Measurements from ENCODE around the gene TMC1.

Gene TMC1

GRCh38 chr9:72574156-72574810 is 52.9 kb downstream of the TMC1 start (continued):
- no peak for TF ChIP-seq PRDM2 (tag by site-specific recombination; IDR thresholded peaks at IDR 0.05; ENCODE audit: borderline replicate concordance)

GRCh38 chr9:72575666-72576065 is 54.3 kb downstream of the TMC1 start:
- Histone ChIP-seq H3K27ac (ENCODE audit: extremely low read depth, low read depth, low read length) (no peak overlapping the region), H3K36me3 (ENCODE audit: control insufficient read depth in 2 of 2, insufficient read depth in 1 of 2, low read length in 2 of 2) (no peaks in the 10 kb centered on the region), H3K4me3 (ENCODE audit: low read depth, low read length) (no peak overlapping the region), H3K9me3 (ENCODE audit: control insufficient read depth, insufficient read depth, low read depth, low read length) (no peaks in the 10 kb centered on the region), H3K4me1 (ENCODE audit: control insufficient read depth, insufficient read depth, low read length) (no peaks in the 10 kb centered on the region)
- TF ChIP-seq PRDM1 (tag by site-specific recombination; IDR thresholded peaks at IDR 0.05): no peak
- TF ChIP-seq ZNF501 (tag by site-specific recombination; IDR thresholded peaks at IDR 0.05): no peak
- no peak for TF ChIP-seq ZNF354C (tag by site-specific recombination; IDR thresholded peaks at IDR 0.05; ENCODE audit: borderline replicate concordance, low read depth)
- TF ChIP-seq ZNF473 (tag by site-specific recombination; IDR thresholded peaks at IDR 0.05): no peak
- TF ChIP-seq ZSCAN18 (tag by site-specific recombination; IDR thresholded peaks at IDR 0.05): no peak
- TF ChIP-seq ZNF292 (tag by site-specific recombination; IDR thresholded peaks at IDR 0.05; ENCODE audit: borderline replicate concordance, low read depth): no peak
- TF ChIP-seq ZNF837 (tag by site-specific recombination; IDR thresholded peaks at IDR 0.05): no peak
- TF ChIP-seq ZNF16 (tag by site-specific recombination; IDR thresholded peaks at IDR 0.05; ENCODE audit: low read depth): no peak
- no peak for TF ChIP-seq GLIS2 (tag by site-specific recombination; IDR thresholded peaks at IDR 0.05)
- no peak for TF ChIP-seq ZNF48 (tag by site-specific recombination; IDR thresholded peaks at IDR 0.05)
- no peak for TF ChIP-seq ZBTB6 (tag by site-specific recombination; IDR thresholded peaks at IDR 0.05)
- TF ChIP-seq GLI2 (tag by site-specific recombination; IDR thresholded peaks at IDR 0.05; ENCODE audit: borderline replicate concordance, low read depth): no peak
- TF ChIP-seq YY1 (tag by site-specific recombination; IDR thresholded peaks at IDR 0.05): no peak
- no peak for TF ChIP-seq ZNF404 (tag by site-specific recombination; IDR thresholded peaks at IDR 0.05)
- TF ChIP-seq REST (tag by site-specific recombination; IDR thresholded peaks at IDR 0.05): no peak
- ChIA-PET POLR2A (no interaction called here), CTCF (interaction anchor here (0.9 to 1.5 kb wide), 3 partner anchors 17 to 295 kb away, joined by 4 read pairs; no protein-coding TSS in a partner anchor)
